Right hindlimb (tissue), 1 donor: ENCODE data around the gene PJA1.
A peak's percentile ranks its signal among the peaks of the same experiment; 100 is the strongest.

Experiments
- DNase-seq: peaks from one replicate; pipeline ENCODE4 v3.0.0-alpha.2; 2018

The PJA1 gene

DNA sequence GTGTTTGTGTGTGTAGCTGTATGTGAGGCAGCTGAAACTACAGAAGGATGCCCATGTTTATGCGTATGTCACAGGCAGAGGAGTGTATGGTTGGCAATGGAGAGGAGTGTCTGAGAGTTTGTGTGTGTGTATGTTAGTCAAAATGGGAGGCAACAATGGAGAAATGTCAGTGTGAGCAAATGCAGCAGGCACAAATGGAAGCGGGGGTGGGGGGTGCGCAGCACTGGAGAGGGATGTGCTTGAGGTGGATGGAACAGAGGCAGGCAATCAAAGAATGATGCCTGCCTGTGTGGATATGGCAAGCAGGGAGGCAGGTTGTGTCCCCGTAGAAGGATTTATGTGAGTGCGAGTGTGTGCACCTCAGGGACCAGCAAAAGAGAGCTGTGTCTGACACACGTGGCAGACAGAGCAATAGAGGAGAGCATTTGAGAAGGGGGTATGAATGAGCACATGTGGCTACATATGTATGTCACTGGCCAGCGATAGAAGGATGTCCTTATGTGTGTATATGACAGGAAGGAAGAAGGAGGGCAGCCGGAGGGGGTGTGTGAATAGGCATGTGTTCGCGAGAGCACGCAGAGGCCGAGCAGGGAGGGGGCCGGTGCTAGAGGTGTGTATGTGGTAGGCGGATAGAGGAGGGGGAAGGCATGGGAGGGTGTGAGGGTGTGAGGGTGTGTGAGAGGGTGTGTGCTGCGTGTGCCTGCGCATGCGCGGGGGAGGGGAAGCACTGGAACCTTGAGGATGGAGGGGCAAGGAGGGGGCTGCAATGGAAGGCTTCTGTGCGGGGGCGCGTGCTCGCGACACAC lies 1.1 kb downstream of the PJA1 start:
- peak; percentile 48 for DNase-seq

- DNase-seq = no peak
These were observed 2.8 kb downstream of the PJA1 start for GRCh38 chrX:69162361-69162865.

GRCh38 chrX:69161786-69162349 lies 3.4 kb downstream of the PJA1 start:
- no peak for DNase-seq

DNA sequence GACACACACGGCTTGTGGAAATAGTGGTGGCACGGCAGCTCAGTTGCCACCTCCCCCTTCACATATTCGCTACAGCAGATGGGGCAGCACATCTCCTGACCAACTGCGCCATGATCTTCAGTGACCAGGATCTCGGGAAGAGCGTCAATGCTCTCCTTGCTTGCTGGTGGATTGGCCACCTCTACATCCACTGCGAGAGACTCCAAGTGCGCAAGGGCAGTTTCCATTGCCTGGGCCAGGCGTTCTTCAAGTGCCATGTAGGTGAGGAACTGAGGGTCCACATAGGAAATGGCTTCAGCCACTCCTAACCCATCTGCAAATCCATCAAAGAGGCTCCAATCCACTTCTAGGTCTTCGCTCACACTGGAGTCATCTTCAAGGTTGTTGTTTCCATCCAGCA lies 3.9 kb downstream of the PJA1 start:
- no peak for DNase-seq

DNA sequence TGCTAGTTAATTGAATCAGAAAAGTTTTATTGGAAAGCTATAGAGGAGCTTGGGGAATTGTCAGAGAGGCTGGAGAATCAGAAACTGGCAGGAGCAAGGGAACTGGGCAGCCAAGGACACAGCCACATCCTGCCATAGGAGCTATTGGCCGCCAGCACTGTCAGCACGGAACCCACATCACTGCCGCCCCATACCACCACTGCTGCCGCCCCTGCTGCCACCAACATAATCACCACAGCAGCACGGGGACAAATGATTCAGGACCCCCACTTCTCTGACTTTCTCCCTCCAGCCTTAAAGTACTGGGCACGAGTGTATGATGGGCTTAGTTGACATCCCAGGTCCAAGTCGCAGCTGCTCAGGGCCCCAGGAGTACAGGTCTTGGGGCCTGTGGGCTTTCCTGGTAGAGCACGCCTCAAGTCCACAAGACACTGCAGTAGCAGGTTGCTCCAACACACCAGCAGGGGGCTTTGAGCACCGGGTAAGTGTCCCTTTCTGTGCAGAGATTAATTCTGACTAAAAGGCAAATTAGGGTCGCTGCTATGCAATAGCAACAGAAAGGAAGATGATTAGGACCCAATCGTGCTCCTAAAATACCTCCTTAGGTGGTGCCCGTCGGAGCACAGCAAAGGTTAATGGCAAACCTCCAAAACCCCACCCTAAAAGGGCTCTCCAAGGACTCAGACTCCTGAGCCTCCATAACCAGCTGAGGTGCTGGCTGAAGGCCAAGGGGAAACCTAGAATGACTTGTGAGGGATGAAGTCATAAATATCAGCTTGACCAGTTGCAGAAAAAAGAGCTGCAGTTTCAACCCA lies 6.9 kb downstream of the PJA1 start:
- peak; percentile 48 for DNase-seq

- no peak for DNase-seq
These were observed 8.6 kb downstream of the PJA1 start for GRCh38 chrX:69156638-69157037.

- no peak for DNase-seq
These were observed 9.3 kb downstream of the PJA1 start for GRCh38 chrX:69155786-69156520.

GRCh38 chrX:69154051-69154450 lies 11.2 kb downstream of the PJA1 start:
- DNase-seq = no peak

- peak; percentile 85 for DNase-seq
These were observed 12.1 kb downstream of the PJA1 start for GRCh38 chrX:69153060-69153730.

DNA sequence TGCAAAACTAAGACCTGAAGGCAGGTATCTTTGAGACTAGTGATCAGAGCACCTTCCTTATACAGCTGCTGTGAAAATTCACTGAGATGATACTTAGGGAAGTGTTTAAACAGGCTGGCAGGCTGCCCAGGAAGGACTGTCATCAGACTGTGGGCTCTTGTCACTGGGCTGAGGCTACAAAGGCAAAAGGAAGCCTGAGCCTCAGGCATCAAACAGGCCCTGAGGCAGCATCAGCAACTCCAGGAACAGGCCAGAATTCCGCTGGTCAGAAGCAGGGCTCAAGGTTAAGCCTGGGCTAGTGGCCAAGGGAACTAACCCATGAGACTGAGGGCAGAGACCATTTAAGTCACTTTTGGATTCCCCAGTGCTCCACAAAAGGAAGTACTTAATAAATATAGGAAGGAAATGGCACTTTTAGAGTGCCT lies 12.8 kb downstream of the PJA1 start:
- no peak for DNase-seq

GRCh38 chrX:69151866-69152284 lies 13.4 kb downstream of the PJA1 start:
- DNase-seq = no peak

DNA sequence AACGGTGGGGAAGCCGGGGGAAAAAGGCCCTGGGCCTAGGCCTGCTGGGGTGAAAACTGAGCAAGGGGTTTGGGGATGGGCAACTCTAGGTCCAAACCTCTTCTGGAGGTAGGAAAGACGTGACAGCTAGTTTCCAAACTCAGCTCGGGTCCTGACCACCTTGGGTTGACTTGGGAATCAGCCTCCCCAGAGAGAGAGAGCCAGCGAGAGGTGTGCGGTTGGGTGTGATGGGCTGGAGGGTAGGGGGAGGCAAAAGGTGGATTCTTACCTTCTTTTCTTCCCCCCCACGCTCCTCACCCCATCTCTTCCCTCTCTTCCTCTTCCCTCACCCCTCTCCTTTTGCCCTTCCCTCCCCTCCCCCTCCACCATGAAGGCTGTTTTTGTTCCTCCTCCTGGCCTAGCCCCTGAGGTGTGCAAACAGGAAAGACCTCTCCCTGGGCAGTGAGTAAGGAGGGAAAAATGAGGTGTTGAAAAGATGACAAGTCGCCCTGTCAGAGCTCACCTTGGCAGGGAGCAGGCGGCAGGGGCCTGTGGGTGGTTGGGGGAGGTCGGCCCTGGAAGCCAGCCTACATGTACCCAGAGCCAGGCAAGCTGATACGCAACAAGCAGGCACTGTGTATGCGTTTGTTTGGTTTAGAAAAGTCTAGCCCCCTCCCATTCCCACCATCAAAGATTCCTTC lies 14.8 kb downstream of the PJA1 start:
- DNase-seq = no peak

DNA sequence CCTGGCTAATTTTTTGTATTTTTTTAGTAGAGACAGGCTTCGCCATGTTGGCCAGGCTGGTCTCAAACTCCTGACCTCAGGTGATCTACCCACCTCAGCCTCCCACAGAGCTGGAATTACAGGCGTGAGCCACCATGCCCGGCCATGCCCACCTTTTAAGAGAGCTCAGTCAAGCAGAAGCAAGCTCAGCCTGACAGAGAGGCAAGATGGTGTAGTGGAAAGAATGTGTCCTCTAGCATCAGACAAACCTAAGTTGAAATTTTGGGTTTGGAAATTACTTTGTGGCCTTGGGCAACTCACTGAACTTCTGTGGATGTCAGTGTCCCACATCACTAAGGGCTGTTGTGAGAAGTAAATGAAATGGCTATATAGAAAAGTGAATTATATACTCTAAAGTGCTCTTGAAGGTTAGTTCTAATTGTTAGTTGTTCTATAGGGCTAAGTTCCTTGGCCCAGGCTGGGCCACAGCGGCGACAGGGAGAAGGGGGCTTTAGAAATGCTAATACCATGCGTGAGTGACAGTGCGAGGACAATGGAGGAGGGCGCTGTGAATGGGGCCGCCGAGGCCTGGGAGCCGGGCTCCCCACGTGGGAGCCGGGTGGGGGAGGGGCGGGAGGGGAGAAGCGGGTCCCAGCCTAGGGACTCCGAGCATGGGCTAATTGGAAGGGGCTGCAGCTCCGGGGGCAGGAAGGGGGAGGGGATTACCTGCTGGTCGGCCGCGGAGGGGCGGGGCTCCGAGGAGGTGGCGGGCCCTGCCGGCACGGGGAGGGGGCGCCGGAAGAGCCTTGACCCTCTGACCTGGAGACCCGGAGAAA lies 15.6 kb downstream of the PJA1 start:
- no peak for DNase-seq

GRCh38 chrX:69148946-69149345 lies 16.3 kb downstream of the PJA1 start:
- DNase-seq = no peak

DNA sequence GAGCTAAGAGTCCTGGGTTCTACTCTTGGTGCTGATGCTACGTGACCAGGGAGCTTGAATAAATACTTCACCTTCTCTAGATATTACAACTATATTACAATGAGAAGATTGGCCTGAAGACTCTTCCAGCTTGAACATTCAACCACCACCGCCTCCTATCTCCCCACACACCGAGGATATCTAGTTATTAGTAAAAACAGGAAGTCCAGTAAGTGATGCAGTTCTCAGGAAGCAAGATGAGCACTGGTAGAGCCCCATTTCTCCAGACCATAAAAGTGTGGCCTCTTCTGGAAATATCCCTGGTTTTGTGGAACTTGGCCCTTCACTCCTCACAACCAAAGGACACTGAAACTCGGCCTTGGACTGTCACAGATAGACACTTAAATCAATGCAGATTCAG lies 18.5 kb downstream of the PJA1 start:
- DNase-seq = no peak

DNA sequence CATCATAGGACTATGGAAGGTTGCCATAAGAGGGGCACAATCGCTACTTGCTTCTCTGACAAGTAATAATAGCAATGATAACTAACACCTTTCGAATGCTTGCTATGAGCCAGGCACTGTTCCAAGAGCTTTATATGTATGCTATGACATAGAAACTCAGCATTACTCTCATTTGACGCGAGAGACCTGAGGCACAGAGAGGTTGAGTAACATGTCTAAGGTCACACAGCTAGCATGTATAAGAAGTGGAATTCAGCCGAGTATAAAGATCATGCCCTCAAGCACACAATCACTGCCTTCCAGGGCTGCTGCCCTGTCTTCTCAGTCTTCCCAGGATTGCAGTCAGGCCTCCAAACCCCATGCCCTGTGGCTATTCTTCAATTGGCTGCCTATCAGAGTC lies 19.5 kb downstream of the PJA1 start:
- no peak for DNase-seq

DNA sequence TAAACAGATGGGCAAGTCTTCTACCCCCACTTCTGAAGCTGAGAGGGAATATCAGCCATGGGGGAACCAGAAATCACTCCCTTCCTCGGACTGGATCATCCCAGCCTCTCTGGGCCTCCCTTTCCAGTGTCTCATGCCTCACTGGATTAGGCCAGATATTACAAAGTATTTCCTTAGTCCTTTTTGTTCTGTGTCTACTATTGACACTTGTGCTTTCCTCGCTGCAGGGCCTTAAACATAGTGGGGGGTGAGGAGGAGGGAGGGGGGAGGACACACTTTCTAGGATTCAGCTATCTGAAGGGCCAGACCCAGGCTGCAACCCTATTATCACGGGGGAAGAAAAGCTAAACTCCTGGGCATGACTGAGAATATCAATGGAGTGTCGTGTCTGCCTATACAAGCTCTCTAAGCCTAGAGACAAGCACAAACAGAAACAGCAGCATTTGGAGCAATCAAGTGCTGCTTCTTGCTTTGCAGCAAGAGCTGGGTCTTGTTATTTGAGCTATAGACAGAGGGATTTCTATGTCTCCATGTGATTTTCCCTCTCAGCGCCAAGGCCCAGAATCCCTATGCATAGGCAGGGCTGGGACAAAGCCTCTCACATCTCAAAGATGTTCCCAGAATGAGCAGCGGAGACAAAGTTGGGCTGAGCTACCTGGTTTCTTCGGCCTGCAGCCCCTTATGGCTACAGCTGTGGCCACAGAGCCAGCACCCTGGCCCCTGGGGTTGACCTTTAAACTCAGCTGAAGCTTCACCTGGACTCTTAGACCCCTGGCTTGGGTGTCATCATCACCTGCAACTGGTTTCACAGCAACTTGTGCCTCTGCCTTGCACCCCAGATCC lies 20.2 kb downstream of the PJA1 start:
- no peak for DNase-seq

DNA sequence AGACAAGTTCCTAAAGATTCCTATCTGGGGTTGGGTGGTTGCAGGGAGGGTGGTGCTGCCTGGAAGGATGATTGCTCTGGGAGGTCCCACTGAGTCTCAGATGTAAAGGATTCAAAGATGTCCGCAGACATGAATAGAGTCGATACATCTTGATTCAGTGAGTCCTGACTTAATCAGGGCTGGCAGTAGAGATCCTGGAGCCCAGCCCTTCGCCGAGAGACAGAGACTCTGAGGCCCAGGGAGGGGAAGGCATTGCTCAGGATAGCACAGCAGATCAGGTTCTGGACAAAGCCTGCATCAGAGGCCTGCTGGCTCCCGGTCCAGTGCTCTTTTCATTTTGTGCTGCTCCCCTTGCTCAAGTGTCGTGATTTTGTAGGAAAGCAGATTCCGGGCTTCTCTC lies 21.7 kb downstream of the PJA1 start:
- no peak for DNase-seq

DNA sequence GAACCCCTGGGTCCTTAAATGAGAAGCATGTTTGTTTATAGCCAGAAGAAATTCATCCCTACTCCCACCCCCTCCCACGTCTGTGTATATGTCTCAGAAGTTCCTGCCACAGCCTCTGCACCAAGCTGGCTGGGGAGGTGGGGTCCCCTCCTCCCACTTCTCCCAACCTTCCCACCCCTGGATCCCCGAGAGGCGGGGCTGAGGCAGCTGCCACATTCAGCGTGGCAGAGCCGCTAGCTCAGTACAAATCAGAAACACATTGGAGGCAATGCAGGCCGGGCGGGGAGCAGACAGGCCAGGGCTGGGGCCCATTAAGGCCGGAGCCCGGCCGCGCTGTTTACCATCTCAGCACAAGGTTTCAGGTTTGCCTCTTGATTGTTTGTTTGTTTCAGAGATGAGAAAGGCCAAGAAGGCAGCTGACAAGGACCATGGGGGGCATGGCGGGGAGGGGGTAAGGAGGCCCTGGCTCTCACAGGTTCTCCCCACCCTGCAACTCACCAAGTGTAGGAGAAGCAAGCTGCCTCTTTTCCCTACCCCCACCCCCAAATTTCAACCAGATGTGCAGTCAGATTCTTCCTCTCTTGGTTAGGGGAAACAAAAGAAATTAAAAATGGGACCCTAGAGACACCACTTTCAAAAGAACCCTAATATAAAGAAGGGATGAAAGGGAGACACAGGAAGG lies 22.3 kb downstream of the PJA1 start:
- peak; percentile 40 for DNase-seq
